ENCODE data around the gene ASTE1. TPM values are rescaled to one million over a fixed set of nuclear protein-coding genes. Genes with fewer than 3 reads are reported as not detected.
"Not testable (repeated sequence)": the region's sequence is repeated elsewhere in the genome, so short reads cannot be mapped to it uniquely, and the experiment has no call there.

ASTE1 gene
- total RNA-seq, 1 donor from 2014 or later: 4.5 TPM

- H3K36me3 ChIP-seq (ENCODE audit: control insufficient read depth, insufficient read depth, low read length): no peaks in the 10 kb centered on the region
These were observed 45.2 kb downstream of the ASTE1 start for GRCh38 chr3:130981469-130981868.

DNA sequence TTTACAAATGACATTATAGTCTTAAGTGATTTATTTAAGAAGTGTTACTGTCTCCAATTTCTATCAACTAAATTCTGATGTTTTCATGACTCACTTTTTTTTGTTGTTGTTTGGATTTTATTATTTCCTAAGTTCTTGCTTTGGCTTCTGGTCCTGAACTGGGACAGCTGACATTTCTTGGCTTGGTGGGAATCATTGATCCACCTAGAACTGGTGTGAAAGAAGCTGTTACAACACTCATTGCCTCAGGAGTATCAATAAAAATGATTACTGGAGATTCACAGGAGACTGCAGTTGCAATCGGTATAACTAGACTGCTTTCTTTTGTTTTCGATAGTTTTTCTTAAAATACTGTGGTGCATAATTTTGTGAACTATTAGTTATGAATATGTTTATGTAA is 47.5 kb downstream of the ASTE1 start:
- DNase-seq (ENCODE audit: low read depth) (no peak), FAIRE-seq (no peak)
- no peak overlapping the region for H3K4me3 ChIP-seq (ENCODE audit: low read depth, low read length)
- no peaks in the 10 kb centered on the region for H3K36me3 ChIP-seq (ENCODE audit: control insufficient read depth, insufficient read depth, low read length)
- TF ChIP-seq, protein P1, sequence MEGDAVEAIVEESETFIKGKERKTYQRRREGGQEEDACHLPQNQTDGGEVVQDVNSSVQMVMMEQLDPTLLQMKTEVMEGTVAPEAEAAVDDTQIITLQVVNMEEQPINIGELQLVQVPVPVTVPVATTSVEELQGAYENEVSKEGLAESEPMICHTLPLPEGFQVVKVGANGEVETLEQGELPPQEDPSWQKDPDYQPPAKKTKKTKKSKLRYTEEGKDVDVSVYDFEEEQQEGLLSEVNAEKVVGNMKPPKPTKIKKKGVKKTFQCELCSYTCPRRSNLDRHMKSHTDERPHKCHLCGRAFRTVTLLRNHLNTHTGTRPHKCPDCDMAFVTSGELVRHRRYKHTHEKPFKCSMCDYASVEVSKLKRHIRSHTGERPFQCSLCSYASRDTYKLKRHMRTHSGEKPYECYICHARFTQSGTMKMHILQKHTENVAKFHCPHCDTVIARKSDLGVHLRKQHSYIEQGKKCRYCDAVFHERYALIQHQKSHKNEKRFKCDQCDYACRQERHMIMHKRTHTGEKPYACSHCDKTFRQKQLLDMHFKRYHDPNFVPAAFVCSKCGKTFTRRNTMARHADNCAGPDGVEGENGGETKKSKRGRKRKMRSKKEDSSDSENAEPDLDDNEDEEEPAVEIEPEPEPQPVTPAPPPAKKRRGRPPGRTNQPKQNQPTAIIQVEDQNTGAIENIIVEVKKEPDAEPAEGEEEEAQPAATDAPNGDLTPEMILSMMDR (IDR thresholded peaks at IDR 0.05; ENCODE audit: insufficient read depth, low read length, severe bottlenecking): no peak
- no peaks in the 10 kb centered on the region for H3K27me3 ChIP-seq (ENCODE audit: control insufficient read depth, insufficient read depth, low read length)

More at GRCh38 chr3:130981469-130981868, 45.2 kb downstream of the ASTE1 start:
- H3K27me3 ChIP-seq (ENCODE audit: control insufficient read depth, insufficient read depth, low read length): no peaks in the 10 kb centered on the region
- no peak overlapping the region for H3K4me3 ChIP-seq (ENCODE audit: low read depth, low read length)
- DNase-seq (ENCODE audit: low read depth) (no peak), FAIRE-seq (no peak)
- TF ChIP-seq, protein P1 (IDR thresholded peaks at IDR 0.05; ENCODE audit: insufficient read depth, low read length, severe bottlenecking): no peak

DNA sequence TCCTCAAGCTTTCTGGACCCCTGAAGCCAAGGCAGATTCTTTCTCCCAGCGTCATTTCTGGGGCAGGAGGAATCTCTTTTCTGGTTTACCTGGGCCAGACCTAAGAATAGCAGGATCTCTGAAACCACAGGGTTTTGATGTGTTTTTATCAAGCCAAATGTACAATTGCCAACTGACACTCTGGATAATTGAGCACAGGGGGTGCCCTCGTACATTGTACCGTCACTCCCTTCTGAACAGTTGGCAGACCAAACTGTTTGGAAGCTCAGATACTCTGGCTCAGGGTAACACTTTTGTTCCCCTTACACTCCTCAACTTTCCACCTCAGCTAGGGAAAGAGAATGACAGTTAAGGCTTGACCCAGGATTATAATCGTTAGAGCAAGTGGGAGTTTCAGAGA is 49.9 kb downstream of the ASTE1 start:
- TF ChIP-seq, protein P1 (IDR thresholded peaks at IDR 0.05; ENCODE audit: insufficient read depth, low read length, severe bottlenecking): no peak
- no peaks in the 10 kb centered on the region for H3K27me3 ChIP-seq (ENCODE audit: control insufficient read depth, insufficient read depth, low read length)
- no peak overlapping the region for H3K4me3 ChIP-seq (ENCODE audit: low read depth, low read length)
- DNase-seq (ENCODE audit: low read depth) (no peak), FAIRE-seq (no peak)
- no peaks in the 10 kb centered on the region for H3K36me3 ChIP-seq (ENCODE audit: control insufficient read depth, insufficient read depth, low read length)

DNA sequence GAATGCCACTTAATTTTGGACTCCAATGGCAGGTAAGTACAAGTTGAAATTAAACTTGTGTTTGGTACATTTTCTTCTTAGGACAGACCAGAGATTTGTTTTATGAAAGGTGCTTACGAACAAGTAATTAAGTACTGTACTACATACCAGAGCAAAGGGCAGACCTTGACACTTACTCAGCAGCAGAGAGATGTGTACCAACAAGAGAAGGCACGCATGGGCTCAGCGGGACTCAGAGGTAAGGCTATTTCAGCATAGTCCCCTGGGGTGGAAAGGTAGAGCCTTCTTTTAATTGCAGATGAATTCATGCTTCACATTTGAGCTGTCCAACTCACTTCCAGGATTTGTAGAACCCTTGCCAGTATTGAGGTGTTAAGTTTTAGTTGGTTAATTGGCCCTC is 51.4 kb downstream of the ASTE1 start:
- FAIRE-seq: no peak
- TF ChIP-seq, protein P1 (IDR thresholded peaks at IDR 0.05; ENCODE audit: insufficient read depth, low read length, severe bottlenecking): no peak
- peak; percentile 94 for DNase-seq (ENCODE audit: low read depth)
- no peaks in the 10 kb centered on the region for H3K36me3 ChIP-seq (ENCODE audit: control insufficient read depth, insufficient read depth, low read length)
- no peaks in the 10 kb centered on the region for H3K27me3 ChIP-seq (ENCODE audit: control insufficient read depth, insufficient read depth, low read length)
- H3K4me3 ChIP-seq (ENCODE audit: low read depth, low read length): no peak overlapping the region

DNA sequence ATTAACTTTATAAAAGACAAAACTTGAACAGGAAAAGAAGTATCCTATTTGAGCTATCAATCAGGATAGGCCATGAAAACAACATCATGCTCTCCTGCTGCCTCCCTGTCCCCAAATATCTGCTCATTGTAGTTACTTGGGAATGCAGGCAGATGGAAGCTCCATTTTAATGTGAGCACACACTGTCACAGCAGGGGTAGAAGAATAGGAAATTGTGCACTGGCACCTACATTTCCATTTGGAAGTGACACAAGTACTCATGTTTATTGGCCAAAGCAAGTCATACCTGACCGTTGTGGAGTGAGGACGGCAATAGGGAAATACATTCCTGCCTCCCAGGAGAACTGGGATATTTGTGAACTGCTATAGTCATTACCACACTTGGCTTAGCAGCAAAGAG is 52.4 kb downstream of the ASTE1 start:
- H3K36me3 ChIP-seq (ENCODE audit: control insufficient read depth, insufficient read depth, low read length): no peaks in the 10 kb centered on the region
- FAIRE-seq: no peak
- DNase-seq (ENCODE audit: low read depth): no peak
- TF ChIP-seq, protein P1 (IDR thresholded peaks at IDR 0.05; ENCODE audit: insufficient read depth, low read length, severe bottlenecking): no peak
- no peak overlapping the region for H3K4me3 ChIP-seq (ENCODE audit: low read depth, low read length)
- H3K27me3 ChIP-seq (ENCODE audit: control insufficient read depth, insufficient read depth, low read length): no peaks in the 10 kb centered on the region

GRCh38 chr3:130973406-130973805 is 53.2 kb downstream of the ASTE1 start:
- no peak overlapping the region for H3K4me3 ChIP-seq (ENCODE audit: low read depth, low read length)
- no peak for FAIRE-seq
- DNase-seq (ENCODE audit: low read depth): no peak
- H3K27me3 ChIP-seq (ENCODE audit: control insufficient read depth, insufficient read depth, low read length): no peaks in the 10 kb centered on the region
- H3K36me3 ChIP-seq (ENCODE audit: control insufficient read depth, insufficient read depth, low read length): no peaks in the 10 kb centered on the region
- TF ChIP-seq, protein P1 (IDR thresholded peaks at IDR 0.05; ENCODE audit: insufficient read depth, low read length, severe bottlenecking): no peak

GRCh38 chr3:130972592-130972991 is 54.0 kb downstream of the ASTE1 start:
- not testable (repeated sequence) for FAIRE-seq; H3K4me3 ChIP-seq (ENCODE audit: low read depth, low read length); DNase-seq (ENCODE audit: low read depth); H3K27me3 ChIP-seq (ENCODE audit: control insufficient read depth, insufficient read depth, low read length); H3K36me3 ChIP-seq (ENCODE audit: control insufficient read depth, insufficient read depth, low read length)
